Panc1 (cell line): ENCODE results near the gene GCAT. TPM values are rescaled to one million over a fixed set of nuclear protein-coding genes. Genes with fewer than 3 reads are reported as not detected.

Source experiments
- ATAC-seq: fragments of 200-7000 bp; cut with Tn5 transposase; 2 replicates; pipeline ENCODE4 v1.9.1; 2020; ENCODE audit warnings: mild to moderate bottlenecking, moderate library complexity
- BruUV-seq: library from RNA; stranded (reverse); fragments of 400-500 nt; replicated peaks from 2 replicates; lab custom pipeline; 2021; lab: Mats Ljungman, UMichigan
- CTCF ChIA-PET: fragments of 300-600 bp; sonication (Branson Sonifier 250); formaldehyde crosslinking; loops from one replicate; lab custom pipeline; 2022; ENCODE audit warnings: antibody characterized with exemption; lab: Charles Lee
- POLR2A ChIA-PET: fragments of 300-600 bp; sonication (Branson Sonifier 250); formaldehyde crosslinking; loops from one replicate; lab custom pipeline; 2022; ENCODE audit warnings: antibody characterized with exemption; lab: Charles Lee
- DNase-seq: peaks from one replicate; pipeline ENCODE4 v3.0.0-alpha.2; 2010; ENCODE audit warnings: low read depth, low spot score
- H3K27ac ChIP-seq: 2 replicates; pipeline ENCODE4 v1.5.1; 2011; ENCODE audit warnings: mild to moderate bottlenecking, low read length, inconsistent platforms
- H3K27me3 ChIP-seq: fragments of 200-500 bp; sonication (Bioruptor generic); 2 replicates; pipeline ENCODE4 v1.6.0; 2014; ENCODE audit warnings: low read length, inconsistent platforms; ENCODE audit not compliant: control insufficient read depth, insufficient read depth
- H3K36me3 ChIP-seq: fragments of 200-500 bp; sonication (Bioruptor generic); 2 replicates; pipeline ENCODE4 v1.5.1; 2014; ENCODE audit warnings: inconsistent platforms, mild to moderate bottlenecking, low read length, moderate library complexity; ENCODE audit not compliant: control insufficient read depth, insufficient read depth
- H3K4me1 ChIP-seq: 2 replicates; pipeline ENCODE4 v1.5.1; 2011; ENCODE audit warnings: inconsistent platforms, mild to moderate bottlenecking, low read length, moderate library complexity; ENCODE audit not compliant: control insufficient read depth, insufficient read depth
- H3K4me3 ChIP-seq, 2 experiments: 2 replicates each; pipeline ENCODE4 v1.5.1; 2011 to 2012; ENCODE audit warnings: low read depth in 2 of 2, low read length in 2 of 2, mild to moderate bottlenecking in 2 of 2, inconsistent platforms in 1 of 2, moderate library complexity in 1 of 2
- H3K9me3 ChIP-seq: fragments of 200-500 bp; sonication (Bioruptor generic); 2 replicates; pipeline ENCODE4 v1.5.1; 2014; ENCODE audit warnings: low read depth, mild to moderate bottlenecking, inconsistent platforms, low read length, moderate library complexity; ENCODE audit not compliant: control insufficient read depth, insufficient read depth
- POLR2AphosphoS5 ChIP-seq: IDR thresholded peaks from 2 replicates; pipeline ENCODE4 v1.6.1; 2012; ENCODE audit warnings: mild to moderate bottlenecking, low read depth, low read length, moderate library complexity
- SIN3A ChIP-seq: IDR thresholded peaks from 2 replicates; pipeline ENCODE4 v1.6.1; 2012; ENCODE audit warnings: low read depth, mild to moderate bottlenecking, low read length, moderate library complexity, borderline replicate concordance; ENCODE audit not compliant: insufficient read depth
- TCF7L2 ChIP-seq: IDR thresholded peaks from 2 replicates; pipeline ENCODE4 v1.6.1; 2011; ENCODE audit warnings: mild to moderate bottlenecking, low read depth, low read length, inconsistent platforms
- in situ Hi-C: cut with HindIII; loops from 2 replicates; pipeline ENCODE4 v1.10.0; 2016; ENCODE audit warnings: low sequenced_read_pairs, low pct_unique_long_range_greater_than_20kb
- intact Hi-C: fragments of 100-400 bp; cut with micrococcal nuclease; formaldehyde crosslinking; loops from one replicate; pipeline ENCODE4 v1.10.0; 2022; ENCODE audit not compliant: unreplicated experiment
- total RNA-seq: library from RNA; stranded (reverse); gene quantifications from one replicate; pipeline ENCODE4 v1.2.1, GENCODE V29; 2021; ENCODE audit not compliant: unreplicated experiment
- TF ChIP-seq, protein P1 (sequence below): fragments of 450-650 bp; IDR thresholded peaks from 2 replicates; pipeline ENCODE4 v1.5.1; 2017; ENCODE audit warnings: mild to moderate bottlenecking
- TF ChIP-seq, protein P2 (sequence below), 2 experiments: IDR thresholded peaks; 2 replicates each; pipeline ENCODE4 v1.6.1; 2011 to 2012; ENCODE audit warnings: low read depth in 2 of 2, control low read depth in 1 of 2, low read length in 1 of 2, mild to moderate bottlenecking in 1 of 2, moderate library complexity in 1 of 2; ENCODE audit not compliant: insufficient read depth in 1 of 2

Gene GCAT
- total RNA-seq, 1 experiment from 2014 or later: 11.2 TPM

DNA sequence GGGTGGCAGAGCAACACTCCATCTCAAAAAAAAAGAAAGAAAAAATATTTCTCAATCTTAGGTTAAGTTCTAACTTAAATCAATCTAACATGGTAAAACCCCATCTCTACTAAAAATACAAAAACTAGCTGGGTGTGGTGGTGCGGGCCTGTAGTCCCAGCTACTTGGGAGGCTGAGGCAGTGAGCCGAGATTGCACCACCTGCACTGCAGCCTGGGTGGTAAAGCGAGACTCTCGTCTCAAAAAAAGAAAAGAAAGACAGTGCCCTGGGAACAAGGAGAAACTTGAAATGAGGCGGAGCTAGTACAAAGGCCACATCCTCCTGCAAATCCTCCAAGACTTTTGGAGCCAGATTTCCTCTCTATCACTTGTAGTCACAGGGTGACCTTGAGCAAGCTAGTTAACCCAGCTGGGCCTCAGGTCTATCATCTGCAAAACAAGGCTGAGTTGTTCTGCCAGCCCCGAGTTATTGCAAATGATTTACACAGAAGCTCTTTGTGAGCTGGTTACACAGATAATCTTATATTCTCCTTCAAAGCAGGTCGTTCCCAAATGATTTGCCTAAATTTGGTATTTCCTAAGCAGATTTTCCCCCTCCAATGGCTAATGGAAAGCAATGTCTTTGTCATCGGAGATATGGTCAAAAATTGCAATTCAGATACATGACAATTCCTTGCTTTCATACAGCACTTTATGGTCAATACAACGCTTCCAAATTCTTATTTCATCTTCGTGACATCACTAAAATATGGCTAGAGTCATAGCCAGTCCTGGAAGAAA lies 34.5 kb downstream of the GCAT start:
- H3K4me1 ChIP-seq: no peaks in the 10 kb centered on the region
- no peak for ATAC-seq
- no peaks in the 10 kb centered on the region for H3K27me3 ChIP-seq
- ChIA-PET CTCF (no interaction called here), POLR2A (interaction anchor here (0.7 kb wide), 1 partner anchor 1640 kb away, joined by 4 read pairs; the partner anchor contains the start of gene APOL4)
- no peaks in the 10 kb centered on the region; the same call in 1 of the 2 replicates for H3K36me3 ChIP-seq
- no peak overlapping the region for H3K27ac ChIP-seq
- no peaks in the 10 kb centered on the region for H3K9me3 ChIP-seq
- in situ Hi-C loops: no loop called here
- BruUV-seq: TSS peak; percentile 75
- TF ChIP-seq TCF7L2 (no peak), POLR2AphosphoS5 (no peak)
- TF ChIP-seq, protein P1, sequence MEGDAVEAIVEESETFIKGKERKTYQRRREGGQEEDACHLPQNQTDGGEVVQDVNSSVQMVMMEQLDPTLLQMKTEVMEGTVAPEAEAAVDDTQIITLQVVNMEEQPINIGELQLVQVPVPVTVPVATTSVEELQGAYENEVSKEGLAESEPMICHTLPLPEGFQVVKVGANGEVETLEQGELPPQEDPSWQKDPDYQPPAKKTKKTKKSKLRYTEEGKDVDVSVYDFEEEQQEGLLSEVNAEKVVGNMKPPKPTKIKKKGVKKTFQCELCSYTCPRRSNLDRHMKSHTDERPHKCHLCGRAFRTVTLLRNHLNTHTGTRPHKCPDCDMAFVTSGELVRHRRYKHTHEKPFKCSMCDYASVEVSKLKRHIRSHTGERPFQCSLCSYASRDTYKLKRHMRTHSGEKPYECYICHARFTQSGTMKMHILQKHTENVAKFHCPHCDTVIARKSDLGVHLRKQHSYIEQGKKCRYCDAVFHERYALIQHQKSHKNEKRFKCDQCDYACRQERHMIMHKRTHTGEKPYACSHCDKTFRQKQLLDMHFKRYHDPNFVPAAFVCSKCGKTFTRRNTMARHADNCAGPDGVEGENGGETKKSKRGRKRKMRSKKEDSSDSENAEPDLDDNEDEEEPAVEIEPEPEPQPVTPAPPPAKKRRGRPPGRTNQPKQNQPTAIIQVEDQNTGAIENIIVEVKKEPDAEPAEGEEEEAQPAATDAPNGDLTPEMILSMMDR: no peak
- intact Hi-C loops: no loop called here
- DNase-seq: no peak
- H3K4me3 ChIP-seq: no peak overlapping the region; a peak in 1 of 4 replicates

DNA sequence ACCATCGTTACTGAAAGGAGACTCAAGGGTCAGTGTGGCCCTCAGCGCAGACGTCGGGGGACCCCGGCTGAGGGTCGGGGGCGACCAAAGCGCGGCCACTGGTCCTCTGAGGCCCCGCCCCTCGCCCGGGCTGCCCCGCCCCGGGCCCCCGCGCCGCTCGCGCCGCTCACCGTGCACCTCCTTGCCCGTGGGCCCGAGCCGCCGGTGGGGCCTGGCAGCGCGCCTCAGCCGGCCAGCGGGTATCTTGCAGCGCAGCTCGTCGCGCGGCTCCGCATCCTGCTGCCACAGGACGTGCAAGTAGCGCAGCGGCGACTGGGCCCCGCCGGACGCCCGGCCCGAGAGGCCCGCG lies 36.0 kb downstream of the GCAT start:
- H3K36me3 ChIP-seq: no peaks in the 10 kb centered on the region; the same call in 1 of the 2 replicates
- peak; percentile 77 for ATAC-seq
- DNase-seq: no peak
- POLR2A ChIA-PET: interaction anchor here (0.6 to 0.9 kb wide), 3 partner anchors 16 to 54 kb away, joined by 3 read pairs; no protein-coding TSS in a partner anchor
- H3K9me3 ChIP-seq: no peaks in the 10 kb centered on the region
- CTCF ChIA-PET: interaction anchor here (0.6 kb wide), 1 partner anchor 15 kb away, joined by 3 read pairs; no protein-coding TSS in a partner anchor
- in situ Hi-C loops (no loop called here), intact Hi-C loops (no loop called here)
- TF ChIP-seq POLR2AphosphoS5 (no peak), TCF7L2 (no peak), SIN3A (no peak)
- TF ChIP-seq, protein P1: no peak
- TF ChIP-seq, protein P2, sequence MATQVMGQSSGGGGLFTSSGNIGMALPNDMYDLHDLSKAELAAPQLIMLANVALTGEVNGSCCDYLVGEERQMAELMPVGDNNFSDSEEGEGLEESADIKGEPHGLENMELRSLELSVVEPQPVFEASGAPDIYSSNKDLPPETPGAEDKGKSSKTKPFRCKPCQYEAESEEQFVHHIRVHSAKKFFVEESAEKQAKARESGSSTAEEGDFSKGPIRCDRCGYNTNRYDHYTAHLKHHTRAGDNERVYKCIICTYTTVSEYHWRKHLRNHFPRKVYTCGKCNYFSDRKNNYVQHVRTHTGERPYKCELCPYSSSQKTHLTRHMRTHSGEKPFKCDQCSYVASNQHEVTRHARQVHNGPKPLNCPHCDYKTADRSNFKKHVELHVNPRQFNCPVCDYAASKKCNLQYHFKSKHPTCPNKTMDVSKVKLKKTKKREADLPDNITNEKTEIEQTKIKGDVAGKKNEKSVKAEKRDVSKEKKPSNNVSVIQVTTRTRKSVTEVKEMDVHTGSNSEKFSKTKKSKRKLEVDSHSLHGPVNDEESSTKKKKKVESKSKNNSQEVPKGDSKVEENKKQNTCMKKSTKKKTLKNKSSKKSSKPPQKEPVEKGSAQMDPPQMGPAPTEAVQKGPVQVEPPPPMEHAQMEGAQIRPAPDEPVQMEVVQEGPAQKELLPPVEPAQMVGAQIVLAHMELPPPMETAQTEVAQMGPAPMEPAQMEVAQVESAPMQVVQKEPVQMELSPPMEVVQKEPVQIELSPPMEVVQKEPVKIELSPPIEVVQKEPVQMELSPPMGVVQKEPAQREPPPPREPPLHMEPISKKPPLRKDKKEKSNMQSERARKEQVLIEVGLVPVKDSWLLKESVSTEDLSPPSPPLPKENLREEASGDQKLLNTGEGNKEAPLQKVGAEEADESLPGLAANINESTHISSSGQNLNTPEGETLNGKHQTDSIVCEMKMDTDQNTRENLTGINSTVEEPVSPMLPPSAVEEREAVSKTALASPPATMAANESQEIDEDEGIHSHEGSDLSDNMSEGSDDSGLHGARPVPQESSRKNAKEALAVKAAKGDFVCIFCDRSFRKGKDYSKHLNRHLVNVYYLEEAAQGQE (IDR thresholded peaks at IDR 0.05; ENCODE audit: insufficient read depth in 1 of 2, low read depth in 2 of 2, low read length in 1 of 2): no peak; a peak in 1 of 4 replicates
- H3K27ac ChIP-seq: peak overlapping the region; percentile 86
- H3K4me1 ChIP-seq: 0 out of 2 replicates have a peak, but pooled peaks cover 3% of the 10 kb centered on the region
- H3K4me3 ChIP-seq: peak overlapping the region; percentile 65 to 86
- BruUV-seq: no TSS peak
- no peaks in the 10 kb centered on the region for H3K27me3 ChIP-seq
